ENCODE data around the gene SEC63. TPM values are rescaled to one million over a fixed set of nuclear protein-coding genes. Genes with fewer than 3 reads are reported as not detected.
"Not testable (repeated sequence)": the region's sequence is repeated elsewhere in the genome, so short reads cannot be mapped to it uniquely, and the experiment has no call there.

SEC63 gene
- polyA plus RNA-seq, 1 experiment = 17.6 TPM

DNA sequence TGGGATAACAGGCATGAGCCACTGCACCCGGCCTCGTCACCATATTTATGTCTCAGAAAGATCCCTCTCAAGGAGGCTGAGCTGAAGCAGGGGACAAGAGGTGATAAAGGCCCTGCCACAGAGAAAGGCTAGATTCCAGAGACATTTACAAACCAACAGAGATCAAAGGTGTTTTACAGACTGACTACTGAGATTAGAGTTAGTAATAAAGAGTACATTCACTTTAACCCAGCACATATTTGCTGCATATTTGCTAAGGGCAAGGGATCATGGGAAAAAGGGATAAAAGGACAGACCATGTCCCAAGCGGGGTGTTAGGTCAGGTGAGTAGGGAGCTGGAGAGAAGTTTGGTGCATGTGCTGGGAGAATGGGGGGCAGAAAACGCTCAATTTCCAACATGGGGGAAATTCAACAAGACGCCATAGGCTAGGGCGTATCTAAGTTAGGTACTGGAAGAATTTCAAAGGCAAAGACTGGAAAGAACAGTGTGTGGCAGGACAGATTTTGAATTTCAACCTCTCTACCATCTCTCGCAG, 43.8 kb upstream of the SEC63 start:
- POLR2A ChIA-PET = no interaction called here
- Histone ChIP-seq H3K27me3 (ENCODE audit: control insufficient read depth, insufficient read depth, low read length) (no peaks in the 10 kb centered on the region), H3K4me3 (ENCODE audit: low read depth, low read length) (no peak overlapping the region), H3K36me3 (ENCODE audit: control insufficient read depth, insufficient read depth, low read length) (no peaks in the 10 kb centered on the region)
- TF ChIP-seq, protein P1, sequence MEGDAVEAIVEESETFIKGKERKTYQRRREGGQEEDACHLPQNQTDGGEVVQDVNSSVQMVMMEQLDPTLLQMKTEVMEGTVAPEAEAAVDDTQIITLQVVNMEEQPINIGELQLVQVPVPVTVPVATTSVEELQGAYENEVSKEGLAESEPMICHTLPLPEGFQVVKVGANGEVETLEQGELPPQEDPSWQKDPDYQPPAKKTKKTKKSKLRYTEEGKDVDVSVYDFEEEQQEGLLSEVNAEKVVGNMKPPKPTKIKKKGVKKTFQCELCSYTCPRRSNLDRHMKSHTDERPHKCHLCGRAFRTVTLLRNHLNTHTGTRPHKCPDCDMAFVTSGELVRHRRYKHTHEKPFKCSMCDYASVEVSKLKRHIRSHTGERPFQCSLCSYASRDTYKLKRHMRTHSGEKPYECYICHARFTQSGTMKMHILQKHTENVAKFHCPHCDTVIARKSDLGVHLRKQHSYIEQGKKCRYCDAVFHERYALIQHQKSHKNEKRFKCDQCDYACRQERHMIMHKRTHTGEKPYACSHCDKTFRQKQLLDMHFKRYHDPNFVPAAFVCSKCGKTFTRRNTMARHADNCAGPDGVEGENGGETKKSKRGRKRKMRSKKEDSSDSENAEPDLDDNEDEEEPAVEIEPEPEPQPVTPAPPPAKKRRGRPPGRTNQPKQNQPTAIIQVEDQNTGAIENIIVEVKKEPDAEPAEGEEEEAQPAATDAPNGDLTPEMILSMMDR (IDR thresholded peaks at IDR 0.05; ENCODE audit: insufficient read depth, low read depth, low read length) = no peak
- CTCF ChIA-PET = interaction anchor here (1.2 kb wide), 1 partner anchor 48 kb away, joined by 5 read pairs; no protein-coding TSS in a partner anchor
- DNase-seq (ENCODE audit: low read depth) = no peak

- H3K27me3 ChIP-seq (ENCODE audit: control insufficient read depth, insufficient read depth, low read length); DNase-seq (ENCODE audit: low read depth); H3K4me3 ChIP-seq (ENCODE audit: low read depth, low read length); H3K36me3 ChIP-seq (ENCODE audit: control insufficient read depth, insufficient read depth, low read length); CTCF ChIA-PET; POLR2A ChIA-PET: not testable (repeated sequence)
These were observed 42.3 kb upstream of the SEC63 start for GRCh38 chr6:108000259-108000658.

GRCh38 chr6:107999341-107999740, 41.3 kb upstream of the SEC63 start:
- ChIA-PET CTCF (no interaction called here), POLR2A (no interaction called here)
- Histone ChIP-seq H3K27me3 (ENCODE audit: control insufficient read depth, insufficient read depth, low read length) (no peaks in the 10 kb centered on the region), H3K36me3 (ENCODE audit: control insufficient read depth, insufficient read depth, low read length) (no peaks in the 10 kb centered on the region), H3K4me3 (ENCODE audit: low read depth, low read length) (no peak overlapping the region)
- DNase-seq (ENCODE audit: low read depth) = no peak
- TF ChIP-seq, protein P1 (IDR thresholded peaks at IDR 0.05; ENCODE audit: insufficient read depth, low read depth, low read length) = no peak

GRCh38 chr6:107991772-107992550, 34.0 kb upstream of the SEC63 start:
- Histone ChIP-seq H3K27me3 (ENCODE audit: control insufficient read depth, insufficient read depth, low read length) (no peaks in the 10 kb centered on the region; the same call in 1 of the 2 replicates), H3K36me3 (ENCODE audit: control insufficient read depth, insufficient read depth, low read length) (no peaks in the 10 kb centered on the region), H3K4me3 (ENCODE audit: low read depth, low read length) (no peak overlapping the region)
- ChIA-PET POLR2A (interaction anchor here (0.5 kb wide), 1 partner anchor 26 kb away, joined by 8 read pairs; no protein-coding TSS in a partner anchor), CTCF (interaction anchor here (1.2 to 4.6 kb wide), 2 partner anchors 11 to 57 kb away, joined by 3 to 28 read pairs; no protein-coding TSS in a partner anchor)
- TF ChIP-seq, protein P1 (IDR thresholded peaks at IDR 0.05; ENCODE audit: insufficient read depth, low read depth, low read length) = no peak
- DNase-seq (ENCODE audit: low read depth) = no peak

DNA sequence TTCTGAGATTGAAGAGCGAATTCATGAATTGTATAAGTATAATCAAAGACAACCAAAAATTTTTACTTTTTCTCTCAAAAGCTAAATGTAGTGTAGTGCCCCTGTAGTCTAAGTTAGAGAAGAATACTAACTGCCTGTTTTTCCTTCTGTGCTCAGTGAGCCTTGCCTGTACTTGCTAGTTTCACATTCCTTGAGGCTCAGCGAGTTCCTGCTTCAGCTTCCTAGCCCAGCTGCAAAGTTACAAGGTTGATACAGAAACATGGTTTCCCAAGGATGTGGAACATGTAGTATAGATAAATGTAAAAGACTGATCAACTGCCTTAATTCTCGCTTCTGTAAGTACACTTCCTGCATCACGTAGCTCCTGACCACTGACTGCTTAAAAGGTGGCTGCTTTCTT, 33.1 kb upstream of the SEC63 start:
- CTCF ChIA-PET = interaction anchor here (0.5 to 4.6 kb wide), 5 partner anchors 10 to 319 kb away, joined by 3 to 28 read pairs (median 4); no protein-coding TSS in a partner anchor
- no peak for DNase-seq (ENCODE audit: low read depth)
- TF ChIP-seq, protein P1 (IDR thresholded peaks at IDR 0.05; ENCODE audit: insufficient read depth, low read depth, low read length) = no peak

GRCh38 chr6:107990587-107990986, 32.6 kb upstream of the SEC63 start:
- DNase-seq (ENCODE audit: low read depth); H3K36me3 ChIP-seq (ENCODE audit: control insufficient read depth, insufficient read depth, low read length); POLR2A ChIA-PET; H3K4me3 ChIP-seq (ENCODE audit: low read depth, low read length); H3K27me3 ChIP-seq (ENCODE audit: control insufficient read depth, insufficient read depth, low read length): not testable (repeated sequence)
- CTCF ChIA-PET = interaction anchor here (0.5 to 4.6 kb wide), 4 partner anchors 10 to 319 kb away, joined by 4 to 28 read pairs (median 4); no protein-coding TSS in a partner anchor

More for the DNA sequence above, 33.1 kb upstream of the SEC63 start:
- no peaks in the 10 kb centered on the region; the same call in 1 of the 2 replicates for H3K27me3 ChIP-seq (ENCODE audit: control insufficient read depth, insufficient read depth, low read length)
- POLR2A ChIA-PET = no interaction called here
- H3K4me3 ChIP-seq (ENCODE audit: low read depth, low read length) = no peak overlapping the region
- no peaks in the 10 kb centered on the region for H3K36me3 ChIP-seq (ENCODE audit: control insufficient read depth, insufficient read depth, low read length)
